DND-41 (cell line): Measurements from ENCODE around the gene SLC9C2.
A peak's percentile ranks its signal among the peaks of the same experiment; 100 is the strongest.

ENCODE experiments used
- ATAC-seq: fragments of 200-7000 bp; cut with Tn5 transposase; 3 replicates; pipeline ENCODE4 v1.9.1; 2021; ENCODE audit warnings: low read depth; ENCODE audit not compliant: insufficient read depth
- DNase-seq: peaks from one replicate; pipeline ENCODE4 v3.0.0-alpha.2; 2020
- H2AFZ ChIP-seq: 2 replicates; pipeline ENCODE4 v1.6.0; 2012; ENCODE audit warnings: low read depth, low read length
- H3K27ac ChIP-seq: 2 replicates; pipeline ENCODE4 v1.5.1; 2012; ENCODE audit warnings: low read length, inconsistent platforms
- H3K27me3 ChIP-seq: fragments of 200-600 bp; sonication (generic); 2 replicates; pipeline ENCODE4 v1.6.0; 2012; ENCODE audit warnings: low read length, mild to moderate bottlenecking, inconsistent platforms; ENCODE audit not compliant: insufficient read depth, poor library complexity
- H3K36me3 ChIP-seq: 2 replicates; pipeline ENCODE4 v1.5.1; 2012; ENCODE audit warnings: low read length, inconsistent platforms; ENCODE audit not compliant: insufficient read depth
- H3K4me1 ChIP-seq: 2 replicates; pipeline ENCODE4 v1.5.1; 2012; ENCODE audit warnings: mild to moderate bottlenecking, low read length; ENCODE audit not compliant: insufficient read depth
- H3K4me2 ChIP-seq: 2 replicates; pipeline ENCODE4 v1.6.0; 2012; ENCODE audit warnings: mild to moderate bottlenecking, moderate library complexity, low read length, inconsistent platforms; ENCODE audit not compliant: insufficient read depth
- H3K4me3 ChIP-seq, 2 experiments: fragments of 200-600 bp in 1 of 2; shearing (Covaris generic) in 1 of 2; 2 replicates each; pipeline ENCODE4 v1.5.1; 2012 to 2016; ENCODE audit warnings: inconsistent platforms in 2 of 2, low read length in 2 of 2, mild to moderate bottlenecking in 2 of 2, low read depth in 1 of 2, moderate library complexity in 1 of 2
- H3K79me2 ChIP-seq: 2 replicates; pipeline ENCODE4 v1.6.0; 2012; ENCODE audit warnings: low read length, inconsistent platforms; ENCODE audit not compliant: insufficient read depth
- H3K9ac ChIP-seq: 2 replicates; pipeline ENCODE4 v1.6.0; 2012; ENCODE audit warnings: low read depth, mild to moderate bottlenecking, inconsistent platforms, low read length, moderate library complexity
- H3K9me3 ChIP-seq: 2 replicates; pipeline ENCODE4 v1.5.1; 2012; ENCODE audit warnings: low read length, moderate library complexity, mild to moderate bottlenecking, inconsistent platforms; ENCODE audit not compliant: insufficient read depth, severe bottlenecking
- H4K20me1 ChIP-seq: 2 replicates; pipeline ENCODE4 v1.6.0; 2012; ENCODE audit warnings: low read length; ENCODE audit not compliant: insufficient read depth
- CTCF ChIP-seq: IDR thresholded peaks from 2 replicates; pipeline ENCODE4 v1.5.1; 2012; ENCODE audit warnings: borderline replicate concordance, low read length, moderate library complexity, mild to moderate bottlenecking; ENCODE audit not compliant: poor library complexity, severe bottlenecking; ENCODE audit errors: extremely low read depth
- EZH2 ChIP-seq: IDR thresholded peaks from 3 replicates; pipeline ENCODE4 v1.6.1; 2012; ENCODE audit warnings: borderline replicate concordance, low read depth, mild to moderate bottlenecking, moderate library complexity, low read length, inconsistent platforms; ENCODE audit not compliant: severe bottlenecking

The SLC9C2 gene

GRCh38 chr1:173477286-173478093 is 125.4 kb downstream of the SLC9C2 start, which contains the start of gene PRDX6:
Gene PRDX6 (plus strand): TSS chr1:173477335. CDS start chr1:173477398, 63 bp downstream.
- H3K79me2 ChIP-seq = peaks cover 48% of the 10 kb centered on the region
- peak within 1 kb of the TSS; percentile 95 for H3K27ac ChIP-seq
- ATAC-seq (peak; percentile 76), DNase-seq (peak; percentile 88)
- TF ChIP-seq CTCF = no peak
- TF ChIP-seq EZH2 = no peak
- peaks cover 7% of the 10 kb centered on the region for H4K20me1 ChIP-seq
- H3K4me2 ChIP-seq = peak within 1 kb of the TSS; percentile 98
- H3K4me1 ChIP-seq = peaks cover 44% of the 10 kb centered on the region
- no peaks in the 10 kb centered on the region for H3K9me3 ChIP-seq
- H2AFZ ChIP-seq = peak within 1 kb of the TSS; percentile 92
- peak within 1 kb of the TSS; percentile 98 for H3K9ac ChIP-seq
- H3K27me3 ChIP-seq = no peaks in the 10 kb centered on the region
- peak within 1 kb of the TSS; percentile 93 to 96 for H3K4me3 ChIP-seq
- peaks cover 32% of the 10 kb centered on the region for H3K36me3 ChIP-seq

- H3K4me3 ChIP-seq = peak overlapping the region; percentile 54 to 93
- peaks cover 7% of the 10 kb centered on the region for H4K20me1 ChIP-seq
- H3K79me2 ChIP-seq = peaks cover 48% of the 10 kb centered on the region
- peak overlapping the region; percentile 98 for H3K4me2 ChIP-seq
- H3K27me3 ChIP-seq = no peaks in the 10 kb centered on the region
- H3K9ac ChIP-seq = peak overlapping the region; percentile 98
- DNase-seq (peak; percentile 81), ATAC-seq (peak; percentile 78)
- TF ChIP-seq EZH2 (no peak), CTCF (no peak)
- H3K27ac ChIP-seq = peak overlapping the region; percentile 95
- H3K36me3 ChIP-seq = peaks cover 25% of the 10 kb centered on the region
- no peaks in the 10 kb centered on the region for H3K9me3 ChIP-seq
- peaks cover 44% of the 10 kb centered on the region for H3K4me1 ChIP-seq
- H2AFZ ChIP-seq = peak overlapping the region; percentile 92
Measured at GRCh38 chr1:173476665-173477285, 126.1 kb downstream of the SLC9C2 start.

DNA sequence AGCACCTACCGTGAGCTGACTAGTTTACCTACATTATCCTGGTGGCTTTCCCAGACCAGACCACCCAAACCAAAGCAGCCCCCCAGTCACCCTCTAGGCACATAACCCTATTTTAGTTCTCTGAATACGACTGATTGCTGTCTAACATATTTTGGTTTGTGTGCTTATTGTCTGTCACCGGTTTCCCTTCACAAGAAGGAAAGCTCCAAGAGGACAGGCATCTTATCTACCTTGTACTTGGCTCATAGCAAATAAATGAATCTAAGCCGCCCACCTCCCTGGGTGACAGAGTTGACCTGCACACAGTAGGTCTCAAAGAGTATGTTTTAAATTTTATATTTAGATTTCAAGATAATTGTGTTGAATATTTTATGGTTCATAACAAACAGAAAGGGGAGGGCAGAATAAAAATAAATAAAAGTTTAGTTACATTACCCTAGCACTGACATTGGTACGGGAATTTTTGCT is 126.6 kb downstream of the SLC9C2 start:
- peak overlapping the region; percentile 98 for H3K9ac ChIP-seq

More for the DNA sequence above, 126.6 kb downstream of the SLC9C2 start:
- Histone ChIP-seq H3K27ac (peak overlapping the region; percentile 95), H2AFZ (peak overlapping the region; percentile 92), H3K4me1 (peaks cover 44% of the 10 kb centered on the region), H3K27me3 (no peaks in the 10 kb centered on the region), H3K4me2 (peak overlapping the region; percentile 65), H3K36me3 (peaks cover 19% of the 10 kb centered on the region), H3K4me3 (peak overlapping the region; percentile 54 to 93; a peak in 3 of 4 replicates), H3K79me2 (peaks cover 48% of the 10 kb centered on the region), H4K20me1 (peaks cover 7% of the 10 kb centered on the region), H3K9me3 (peaks cover under 1% of the 10 kb centered on the region)
- no peak for TF ChIP-seq CTCF
- no peak for TF ChIP-seq EZH2
- ATAC-seq (no peak), DNase-seq (peak; percentile 14)
